ENCODE results near the gene MLXIP. TPM values are rescaled to one million over a fixed set of nuclear protein-coding genes. Genes with fewer than 3 reads are reported as not detected.
A peak's percentile ranks its signal among the peaks of the same experiment; 100 is the strongest.
"Not testable (repeated sequence)": the region's sequence is repeated elsewhere in the genome, so short reads cannot be mapped to it uniquely, and the experiment has no call there.

The MLXIP gene
- 21.1 and 23.2 TPM in 2 replicates for total RNA-seq (2014; rRNA removed; shearing (Covaris generic))

GRCh38 chr12:122078141-122079032 lies at the start of gene MLXIP:
Gene MLXIP, plus strand, starts transcription at chr12:122078756. Its CDS starts 98 bp downstream, at chr12:122078854.
- DNase-seq = peak; percentile 91 to 94
- Histone ChIP-seq H3K9me3 (replicated peaks) (no peaks in the 10 kb centered on the region), H3K27ac (peak within 1 kb of the TSS; percentile 89), H3K4me1 (peaks cover 21% of the 10 kb centered on the region), H3K36me3 (no peaks in the 10 kb centered on the region; the same call in 1 of the 2 replicates), H3K27me3 (no peaks in the 10 kb centered on the region), H3K4me3 (peak within 1 kb of the TSS; percentile 68)

- no peak overlapping the region for H3K27ac ChIP-seq
- no peak overlapping the region for H3K4me3 ChIP-seq
- H3K9me3 ChIP-seq (replicated peaks) = no peaks in the 10 kb centered on the region
- H3K27me3 ChIP-seq = no peaks in the 10 kb centered on the region
- H3K4me1 ChIP-seq = peaks cover 10% of the 10 kb centered on the region; the same call in 1 of the 2 replicates
- H3K36me3 ChIP-seq = no peaks in the 10 kb centered on the region
- no peak for DNase-seq
These were observed 49.5 kb upstream of the MLXIP start for GRCh38 chr12:122028905-122029560.

GRCh38 chr12:122029620-122030423 lies 48.7 kb upstream of the MLXIP start:
- Histone ChIP-seq H3K27me3 (no peaks in the 10 kb centered on the region), H3K4me1 (peaks cover 10% of the 10 kb centered on the region; the same call in 1 of the 2 replicates), H3K27ac (no peak overlapping the region), H3K36me3 (no peaks in the 10 kb centered on the region), H3K4me3 (no peak overlapping the region), H3K9me3 (replicated peaks) (no peaks in the 10 kb centered on the region)
- no peak for DNase-seq

GRCh38 chr12:122030424-122031035 lies 48.0 kb upstream of the MLXIP start:
- H3K27ac ChIP-seq = no peak overlapping the region
- H3K4me1 ChIP-seq = peaks cover 10% of the 10 kb centered on the region; the same call in 1 of the 2 replicates
- no peak overlapping the region for H3K4me3 ChIP-seq
- no peaks in the 10 kb centered on the region for H3K9me3 ChIP-seq (replicated peaks)
- DNase-seq = no peak
- no peaks in the 10 kb centered on the region for H3K36me3 ChIP-seq
- H3K27me3 ChIP-seq = no peaks in the 10 kb centered on the region

GRCh38 chr12:122031342-122032216 lies 47.0 kb upstream of the MLXIP start:
- peak; percentile 32 to 57 for DNase-seq

GRCh38 chr12:122032580-122032979 lies 46.0 kb upstream of the MLXIP start:
- H3K27ac ChIP-seq = no peak overlapping the region
- DNase-seq = no peak
- peaks cover 10% of the 10 kb centered on the region; the same call in 1 of the 2 replicates for H3K4me1 ChIP-seq
- H3K4me3 ChIP-seq = no peak overlapping the region
- no peaks in the 10 kb centered on the region for H3K9me3 ChIP-seq (replicated peaks)
- H3K36me3 ChIP-seq = no peaks in the 10 kb centered on the region
- H3K27me3 ChIP-seq = no peaks in the 10 kb centered on the region

More at GRCh38 chr12:122031342-122032216, 47.0 kb upstream of the MLXIP start:
- no peak overlapping the region for H3K27ac ChIP-seq
- no peaks in the 10 kb centered on the region for H3K27me3 ChIP-seq
- H3K36me3 ChIP-seq = no peaks in the 10 kb centered on the region
- H3K9me3 ChIP-seq (replicated peaks) = no peaks in the 10 kb centered on the region
- H3K4me3 ChIP-seq = no peak overlapping the region
- H3K4me1 ChIP-seq = peaks cover 10% of the 10 kb centered on the region; the same call in 1 of the 2 replicates

- no peak overlapping the region for H3K27ac ChIP-seq
- no peaks in the 10 kb centered on the region for H3K9me3 ChIP-seq (replicated peaks)
- DNase-seq = no peak
- no peaks in the 10 kb centered on the region for H3K27me3 ChIP-seq
- H3K4me1 ChIP-seq = no peaks in the 10 kb centered on the region
- no peak overlapping the region for H3K4me3 ChIP-seq
- no peaks in the 10 kb centered on the region for H3K36me3 ChIP-seq
These were observed 43.3 kb upstream of the MLXIP start for GRCh38 chr12:122035292-122035691.

- H3K4me3 ChIP-seq = no peak overlapping the region
- no peaks in the 10 kb centered on the region for H3K36me3 ChIP-seq
- no peaks in the 10 kb centered on the region for H3K9me3 ChIP-seq (replicated peaks)
- H3K27ac ChIP-seq = no peak overlapping the region
- no peak for DNase-seq
- H3K4me1 ChIP-seq = no peaks in the 10 kb centered on the region
- no peaks in the 10 kb centered on the region for H3K27me3 ChIP-seq
These were observed 42.4 kb upstream of the MLXIP start for GRCh38 chr12:122036153-122036552.

- no peak for DNase-seq
- H3K27ac ChIP-seq = no peak overlapping the region
These were observed 37.8 kb upstream of the MLXIP start for GRCh38 chr12:122040579-122041386.

GRCh38 chr12:122041458-122041857 lies 37.1 kb upstream of the MLXIP start:
- H3K4me1 ChIP-seq; H3K27ac ChIP-seq; H3K4me3 ChIP-seq; DNase-seq; H3K27me3 ChIP-seq; H3K9me3 ChIP-seq (replicated peaks): not testable (repeated sequence)
- peaks cover 12% of the 10 kb centered on the region for H3K36me3 ChIP-seq

More at GRCh38 chr12:122040579-122041386, 37.8 kb upstream of the MLXIP start:
- no peaks in the 10 kb centered on the region for H3K4me1 ChIP-seq
- no peaks in the 10 kb centered on the region for H3K9me3 ChIP-seq (replicated peaks)
- H3K36me3 ChIP-seq = peaks cover 12% of the 10 kb centered on the region
- no peaks in the 10 kb centered on the region for H3K27me3 ChIP-seq
- no peak overlapping the region for H3K4me3 ChIP-seq

GRCh38 chr12:122042910-122043309 lies 35.6 kb upstream of the MLXIP start:
- Histone ChIP-seq H3K9me3 (replicated peaks) (no peaks in the 10 kb centered on the region), H3K4me1 (no peaks in the 10 kb centered on the region), H3K4me3 (no peak overlapping the region), H3K27ac (no peak overlapping the region), H3K27me3 (no peaks in the 10 kb centered on the region), H3K36me3 (peaks cover 12% of the 10 kb centered on the region)
- no peak for DNase-seq

GRCh38 chr12:122043476-122043875 lies 35.1 kb upstream of the MLXIP start:
- H3K27me3 ChIP-seq = no peaks in the 10 kb centered on the region
- H3K4me1 ChIP-seq = no peaks in the 10 kb centered on the region
- H3K4me3 ChIP-seq = no peak overlapping the region
- H3K9me3 ChIP-seq (replicated peaks) = no peaks in the 10 kb centered on the region
- H3K36me3 ChIP-seq = peaks cover 12% of the 10 kb centered on the region
- DNase-seq = no peak
- no peak overlapping the region for H3K27ac ChIP-seq

- Histone ChIP-seq H3K4me1 (no peaks in the 10 kb centered on the region), H3K36me3 (peaks cover 12% of the 10 kb centered on the region), H3K9me3 (replicated peaks) (no peaks in the 10 kb centered on the region), H3K27ac (no peak overlapping the region), H3K4me3 (no peak overlapping the region), H3K27me3 (no peaks in the 10 kb centered on the region)
- DNase-seq = no peak
These were observed 33.3 kb upstream of the MLXIP start for GRCh38 chr12:122045262-122045661.
